Endothelial cell of umbilical vein (primary cell): ENCODE data around the gene WDR47. TPM values are rescaled to one million over a fixed set of nuclear protein-coding genes. Genes with fewer than 3 reads are reported as not detected.

Experiments
- BruUV-seq: library from RNA; stranded (reverse); fragments of 400-500 nt; replicated peaks from 2 replicates; lab custom pipeline; 2021; lab: Mats Ljungman, UMichigan
- CTCF ChIA-PET: fragments of 300-600, 350-600 bp; sonication (Branson Sonifier 250); formaldehyde crosslinking; loops from one replicate; lab custom pipeline; 2021; ENCODE audit warnings: antibody characterized with exemption, inconsistent platforms; lab: Charles Lee
- POLR2A ChIA-PET: fragments of 300-600, 350-600 bp; sonication (Branson Sonifier 250); formaldehyde crosslinking; loops from one replicate; lab custom pipeline; 2021; ENCODE audit warnings: antibody characterized with exemption, inconsistent platforms; lab: Charles Lee
- DNase-seq: peaks from one replicate; pipeline ENCODE4 v3.0.0-alpha.2; 2011; ENCODE audit warnings: low read depth, low spot score
- FAIRE-seq: peaks from 2 replicates; lab custom pipeline; 2011; peaks lifted over from hg19 to GRCh38; lab: Jason Lieb, UNC
- H2AFZ ChIP-seq: 2 replicates; pipeline ENCODE4 v1.6.0; 2012; ENCODE audit warnings: low read depth, low read length, control low read depth, inconsistent platforms
- H3K27ac ChIP-seq: 2 replicates; pipeline ENCODE4 v1.5.1; 2011; ENCODE audit warnings: low read depth, mild to moderate bottlenecking, control low read depth, low read length, moderate library complexity; ENCODE audit not compliant: insufficient read depth
- H3K27me3 ChIP-seq, 2 experiments: 2 replicates each; pipeline versions ENCODE4 v1.6.0 to v1.6.1; 2011; ENCODE audit warnings: low read length in 2 of 2, mixed read lengths in 1 of 2; ENCODE audit not compliant: control insufficient read depth in 2 of 2, insufficient read depth in 2 of 2
- H3K36me3 ChIP-seq, 2 experiments: 2 replicates in 1 of 2; 3 replicates in 1 of 2; pipeline ENCODE4 v1.5.1; 2011; ENCODE audit warnings: low read length in 2 of 2, mild to moderate bottlenecking in 1 of 2, moderate library complexity in 1 of 2; ENCODE audit not compliant: control insufficient read depth in 2 of 2, insufficient read depth in 2 of 2; ENCODE audit errors: extremely low read depth in 1 of 2
- H3K4me1 ChIP-seq: 3 replicates; pipeline ENCODE4 v1.5.1; 2011; ENCODE audit warnings: mild to moderate bottlenecking, low read length; ENCODE audit not compliant: control insufficient read depth, insufficient read depth; ENCODE audit errors: extremely low read depth
- H3K4me2 ChIP-seq: 2 replicates; pipeline ENCODE4 v1.6.1; 2011; ENCODE audit warnings: low read length, control low read depth, mixed read lengths; ENCODE audit not compliant: insufficient read depth
- H3K4me3 ChIP-seq, 3 experiments: fragments of 200-600 bp in 1 of 3; sonication (generic), shearing (Covaris generic) in 1 of 3; replicated peaks in 1 of 3; 2 replicates each; pipeline ENCODE4 v1.5.1; 2011 to 2016; ENCODE audit warnings: control low read depth in 3 of 3, low read length in 3 of 3, mild to moderate bottlenecking in 2 of 3, inconsistent platforms in 1 of 3, low read depth in 1 of 3, moderate library complexity in 1 of 3; ENCODE audit not compliant: insufficient read depth in 1 of 3
- H3K79me2 ChIP-seq: 2 replicates; pipeline ENCODE4 v1.6.0; 2012; ENCODE audit warnings: low read length, inconsistent platforms; ENCODE audit not compliant: control insufficient read depth, insufficient read depth
- H3K9ac ChIP-seq: replicated peaks from 2 replicates; pipeline ENCODE3; 2011; ENCODE audit warnings: low read length, control low read depth; ENCODE audit not compliant: insufficient read depth; ENCODE audit errors: extremely low read depth
- H3K9me1 ChIP-seq: replicated peaks from 3 replicates; pipeline ENCODE4 v1.6.0; 2011; ENCODE audit warnings: mild to moderate bottlenecking, low read length; ENCODE audit not compliant: control insufficient read depth, insufficient read depth; ENCODE audit errors: extremely low read depth
- H3K9me3 ChIP-seq: replicated peaks from 2 replicates; pipeline ENCODE4 v1.5.1; 2012; ENCODE audit warnings: low read length, inconsistent platforms; ENCODE audit not compliant: control insufficient read depth, insufficient read depth
- H4K20me1 ChIP-seq: replicated peaks from 2 replicates; pipeline ENCODE3; 2011; ENCODE audit warnings: mild to moderate bottlenecking, low read length; ENCODE audit not compliant: control insufficient read depth, insufficient read depth; ENCODE audit errors: extremely low read depth
- CTCF ChIP-seq, 2 donors: IDR thresholded peaks; 1 replicate in 1 of 2; 2 replicates in 1 of 2; pipeline ENCODE4 v1.5.1; 2011; ENCODE audit warnings: low read length in 2 of 2, mild to moderate bottlenecking in 2 of 2, moderate library complexity in 2 of 2, control low read depth in 1 of 2, inconsistent platforms in 1 of 2, low read depth in 1 of 2; ENCODE audit not compliant: insufficient read depth in 1 of 2; ENCODE audit errors: extremely low read depth in 1 of 2
- EZH2 ChIP-seq: IDR thresholded peaks from 2 replicates; pipeline ENCODE4 v1.6.1; 2012; ENCODE audit warnings: borderline replicate concordance, low read depth, mild to moderate bottlenecking, moderate library complexity, low read length, inconsistent platforms; ENCODE audit not compliant: severe bottlenecking
- FOS ChIP-seq: IDR thresholded peaks from 2 replicates; pipeline ENCODE4 v1.6.1; 2011; ENCODE audit warnings: mild to moderate bottlenecking, low read length, moderate library complexity, borderline replicate concordance; ENCODE audit not compliant: insufficient read depth
- MYC ChIP-seq: IDR thresholded peaks from one replicate; pipeline ENCODE4 v1.6.1; 2011; ENCODE audit warnings: mild to moderate bottlenecking, low read depth, low read length
- POLR2A ChIP-seq: IDR thresholded peaks from 2 replicates; pipeline ENCODE4 v1.6.1; 2012; ENCODE audit warnings: low read depth, mild to moderate bottlenecking, control low read depth, low read length
- POLR2AphosphoS5 ChIP-seq: IDR thresholded peaks from 2 replicates; pipeline ENCODE4 v1.6.1; 2012; ENCODE audit warnings: low read depth, mild to moderate bottlenecking, control low read depth, low read length, moderate library complexity; ENCODE audit not compliant: insufficient read depth
- dilution Hi-C: fragments of 300-500 bp; cut with MboI; formaldehyde crosslinking; loops from one replicate; pipeline ENCODE4 v1.15.0; 2019; ENCODE audit warnings: low sequenced_read_pairs; ENCODE audit not compliant: extremely low pct_ligation_motif_present
- intact Hi-C: fragments of 100-400 bp; cut with micrococcal nuclease; formaldehyde crosslinking; loops from one replicate; pipeline ENCODE4 v1.10.0; 2022
- polyA plus RNA-seq, 4 experiments: library from polyadenylated mRNA; depleted of rRNA in 3 of 4; stranded (reverse) in 3 of 4; unstranded in 1 of 4; fragments of >200 nt; gene quantifications; 2 replicates each; pipeline versions ENCODE4 v1.2.1 to v1.2.3, GENCODE V29; 2011 to 2012; ENCODE audit warnings: missing spikeins in 1 of 4
- total RNA-seq: library from RNA; stranded (reverse); gene quantifications from 2 replicates; pipeline ENCODE4 v1.2.3, GENCODE V29; 2021
- TF ChIP-seq, protein P1 (sequence below): IDR thresholded peaks from 2 replicates; pipeline ENCODE4 v1.6.1; 2011; ENCODE audit not compliant: insufficient read depth, insufficient read length

The WDR47 gene
- total and polyA plus RNA-seq, 2 donors (not counting 3 experiments of a cell fraction or from before 2014, with no cell fraction given), result 9.1 to 19.0 TPM

GRCh38 chr1:109091078-109091838 is 49.4 kb upstream of the WDR47 start:
- TSS peak; percentile 60 for BruUV-seq
- Histone ChIP-seq H3K27me3 (no peaks in the 10 kb centered on the region), H2AFZ (peak overlapping the region; percentile 83), H3K4me3 (peak overlapping the region; percentile 97 to 99 (median 97)), H3K9me3 (no peaks in the 10 kb centered on the region), H4K20me1 (no peaks in the 10 kb centered on the region), H3K9ac (peak overlapping the region; percentile 91), H3K36me3 (peaks cover 2 to 6% of the 10 kb centered on the region in 2 experiments), H3K27ac (peak overlapping the region; percentile 63), H3K9me1 (no peaks in the 10 kb centered on the region), H3K4me2 (peak overlapping the region; percentile 81), H3K4me1 (peaks cover 13% of the 10 kb centered on the region), H3K79me2 (peaks cover 22% of the 10 kb centered on the region)
- dilution Hi-C loops (no loop called here), intact Hi-C loops (loop anchor here (10.0 kb wide), 1 partner anchor 944 kb away; the partner anchor contains the start of gene STRIP1)
- ChIA-PET POLR2A (interaction anchor here (0.6 to 2.6 kb wide), 5 partner anchors 9 to 106 kb away, joined by 3 to 8 read pairs (median 3); partner anchors contain the start of gene TAF13), CTCF (interaction anchor here (1.0 to 3.0 kb wide), 6 partner anchors 9 to 123 kb away, joined by 3 to 35 read pairs (median 4); partner anchors contain the start of genes ELAPOR1, SARS1 and TAF13)
- DNase-seq, result peak; percentile 71
- peak; percentile 57 for FAIRE-seq
- no peak for TF ChIP-seq POLR2AphosphoS5
- TF ChIP-seq, protein P1, sequence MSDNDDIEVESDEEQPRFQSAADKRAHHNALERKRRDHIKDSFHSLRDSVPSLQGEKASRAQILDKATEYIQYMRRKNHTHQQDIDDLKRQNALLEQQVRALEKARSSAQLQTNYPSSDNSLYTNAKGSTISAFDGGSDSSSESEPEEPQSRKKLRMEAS, result no peak
- TF ChIP-seq FOS, result no peak
- TF ChIP-seq CTCF (IDR thresholded peaks at IDR 0.05; ENCODE audit: extremely low read depth in 1 of 2, insufficient read depth in 1 of 2, low read depth in 1 of 2, low read length in 2 of 2), result no peak
- no peak for TF ChIP-seq MYC
- TF ChIP-seq POLR2A, result no peak
- no peak for TF ChIP-seq EZH2
